ENCODE data around the gene RPLP2.
A peak's percentile ranks its signal among the peaks of the same experiment; 100 is the strongest.

Gene RPLP2

GRCh38 chr11:803467-803742 is 6.4 kb upstream of the RPLP2 start:
- peak overlapping the region; percentile 68 for H3K4me3 ChIP-seq (ENCODE audit: low read depth, low read length)
- TF ChIP-seq, protein P1, sequence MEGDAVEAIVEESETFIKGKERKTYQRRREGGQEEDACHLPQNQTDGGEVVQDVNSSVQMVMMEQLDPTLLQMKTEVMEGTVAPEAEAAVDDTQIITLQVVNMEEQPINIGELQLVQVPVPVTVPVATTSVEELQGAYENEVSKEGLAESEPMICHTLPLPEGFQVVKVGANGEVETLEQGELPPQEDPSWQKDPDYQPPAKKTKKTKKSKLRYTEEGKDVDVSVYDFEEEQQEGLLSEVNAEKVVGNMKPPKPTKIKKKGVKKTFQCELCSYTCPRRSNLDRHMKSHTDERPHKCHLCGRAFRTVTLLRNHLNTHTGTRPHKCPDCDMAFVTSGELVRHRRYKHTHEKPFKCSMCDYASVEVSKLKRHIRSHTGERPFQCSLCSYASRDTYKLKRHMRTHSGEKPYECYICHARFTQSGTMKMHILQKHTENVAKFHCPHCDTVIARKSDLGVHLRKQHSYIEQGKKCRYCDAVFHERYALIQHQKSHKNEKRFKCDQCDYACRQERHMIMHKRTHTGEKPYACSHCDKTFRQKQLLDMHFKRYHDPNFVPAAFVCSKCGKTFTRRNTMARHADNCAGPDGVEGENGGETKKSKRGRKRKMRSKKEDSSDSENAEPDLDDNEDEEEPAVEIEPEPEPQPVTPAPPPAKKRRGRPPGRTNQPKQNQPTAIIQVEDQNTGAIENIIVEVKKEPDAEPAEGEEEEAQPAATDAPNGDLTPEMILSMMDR (IDR thresholded peaks at IDR 0.05; ENCODE audit: low read depth, low read length), result no peak

- H3K4me3 ChIP-seq (ENCODE audit: low read depth, low read length), result peak overlapping the region; percentile 68
- TF ChIP-seq, protein P1 (IDR thresholded peaks at IDR 0.05; ENCODE audit: low read depth, low read length), result no peak
These were observed 5.8 kb upstream of the RPLP2 start for GRCh38 chr11:803770-804598.

- TF ChIP-seq, protein P1 (IDR thresholded peaks at IDR 0.05; ENCODE audit: low read depth, low read length), result no peak
- H3K4me3 ChIP-seq (ENCODE audit: low read depth, low read length), result peak overlapping the region; percentile 68
These were observed 5.2 kb upstream of the RPLP2 start for GRCh38 chr11:804599-804964.

DNA sequence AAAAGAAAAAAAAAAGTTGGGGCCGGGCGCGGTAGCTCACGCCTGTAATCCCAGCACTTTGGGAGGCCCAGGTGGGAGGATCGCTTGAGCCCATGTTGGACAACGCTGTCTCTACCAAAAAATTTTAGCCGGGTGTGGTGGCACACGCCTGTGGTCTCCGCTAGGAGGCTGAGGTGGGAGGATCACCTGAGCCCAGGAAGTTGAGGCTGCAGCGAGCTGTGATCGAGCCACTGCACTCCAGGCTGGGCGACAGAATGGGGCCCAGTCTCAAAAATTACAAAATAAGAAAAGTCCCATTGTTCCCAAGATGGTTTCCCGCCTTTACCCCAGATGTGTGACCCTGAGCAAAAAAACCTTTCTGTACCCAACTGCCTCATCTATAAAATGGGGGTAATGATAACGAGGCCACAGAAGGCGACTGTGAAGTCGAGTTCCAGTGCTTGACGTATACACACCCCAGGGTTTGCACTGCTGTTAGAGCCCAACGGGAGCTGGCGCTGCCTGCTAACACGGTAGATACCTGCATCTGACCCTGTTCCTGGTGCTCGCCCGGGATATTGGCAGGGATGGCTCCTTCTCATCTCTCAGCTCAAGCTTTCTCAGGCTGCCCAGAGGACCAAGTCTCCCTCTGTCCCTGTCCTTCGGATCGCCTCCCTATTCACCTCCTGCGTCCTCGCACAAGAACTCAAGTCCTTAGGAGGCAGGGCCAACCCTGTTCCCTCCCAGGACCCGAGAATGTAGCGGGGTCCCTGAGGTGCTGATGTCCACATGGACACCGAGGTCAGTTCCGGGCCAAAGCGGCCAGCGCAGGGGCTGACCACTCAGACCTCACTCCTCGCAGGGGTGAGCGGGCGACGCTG is 1.1 kb upstream of the RPLP2 start:
- TF ChIP-seq, protein P1 (IDR thresholded peaks at IDR 0.05; ENCODE audit: low read depth, low read length), result no peak

DNA sequence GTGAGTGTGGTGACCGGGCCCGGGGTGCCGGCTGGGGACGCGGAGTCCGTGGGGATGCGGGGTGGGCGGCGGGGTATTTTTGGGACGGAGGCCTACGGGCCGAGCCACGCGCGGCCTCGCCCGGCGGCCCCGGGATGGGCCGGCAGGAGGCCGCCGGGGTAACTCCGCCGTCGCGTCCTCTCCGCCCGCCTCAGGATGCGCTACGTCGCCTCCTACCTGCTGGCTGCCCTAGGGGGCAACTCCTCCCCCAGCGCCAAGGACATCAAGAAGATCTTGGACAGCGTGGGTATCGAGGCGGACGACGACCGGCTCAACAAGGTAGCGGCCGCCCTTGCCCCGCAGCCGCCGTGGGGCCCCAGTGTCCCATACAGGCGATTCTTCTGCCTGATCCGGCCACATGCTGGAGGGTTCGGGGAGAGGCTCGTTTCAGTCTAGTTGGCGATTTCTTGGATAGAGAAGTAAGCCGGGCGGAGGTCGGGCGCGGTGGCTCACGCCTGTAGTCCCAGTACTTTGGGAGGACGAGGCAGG is 337 bp downstream of the RPLP2 start:
- TF ChIP-seq, protein P1 (IDR thresholded peaks at IDR 0.05; ENCODE audit: low read depth, low read length), result no peak
- peak overlapping the region; percentile 98 for H3K4me3 ChIP-seq (ENCODE audit: low read depth, low read length)

More for the DNA sequence above, 1.1 kb upstream of the RPLP2 start:
- peak overlapping the region; percentile 98 for H3K4me3 ChIP-seq (ENCODE audit: low read depth, low read length)

DNA sequence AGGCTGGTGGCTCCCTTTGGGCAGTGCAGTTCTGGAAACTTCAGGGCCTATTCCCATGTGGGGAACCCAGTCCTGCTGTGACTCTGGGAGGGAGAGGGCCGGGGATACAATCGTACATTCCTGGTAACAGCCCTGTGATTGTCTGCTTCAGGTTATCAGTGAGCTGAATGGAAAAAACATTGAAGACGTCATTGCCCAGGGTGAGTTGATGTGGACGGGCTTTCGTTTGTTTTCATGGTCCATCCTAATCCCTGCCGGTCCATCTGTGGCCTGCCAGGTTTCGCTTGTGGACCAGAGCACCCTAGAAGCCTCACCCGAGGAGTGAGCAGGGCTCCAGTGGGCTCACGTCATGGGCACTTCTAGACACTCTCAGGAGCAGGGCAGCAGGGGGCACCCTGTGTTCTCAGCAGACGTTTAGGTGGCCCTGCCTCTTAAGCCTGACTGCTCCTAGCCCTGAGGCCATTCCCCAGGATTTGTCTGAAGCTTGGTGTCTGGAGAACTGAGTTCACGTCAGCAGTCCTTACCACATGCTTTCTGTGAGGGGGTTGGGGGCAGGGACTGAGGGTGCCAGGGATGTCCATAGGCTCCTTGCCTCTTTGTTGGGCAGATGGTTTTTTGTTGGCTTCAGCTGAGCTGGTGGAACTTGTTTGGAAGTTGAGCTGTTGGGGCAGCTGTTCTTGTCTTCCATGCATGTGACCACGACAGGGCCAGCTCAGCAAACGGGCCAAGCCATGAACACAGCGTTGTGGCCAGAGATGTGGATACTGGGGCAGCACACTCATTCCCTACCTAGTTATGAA is 1.9 kb downstream of the RPLP2 start:
- TF ChIP-seq, protein P1 (IDR thresholded peaks at IDR 0.05; ENCODE audit: low read depth, low read length), result no peak
- H3K4me3 ChIP-seq (ENCODE audit: low read depth, low read length), result peak overlapping the region; percentile 98

All from WI38 (cell line).